Tibial nerve (tissue), 4 donors: ENCODE measurements around the gene PAX3.

Experiments
- CTCF ChIP-seq, 5 experiments: fragments of 200-600 bp in 3 of 5; fragments of 450-650 bp in 2 of 5; sonication (generic) in 3 of 5; IDR thresholded peaks; one replicate each; pipeline ENCODE4 v1.5.1; 2016 to 2019; ENCODE audit warnings: antibody characterized with exemption in 5 of 5, mild to moderate bottlenecking in 3 of 5, moderate library complexity in 2 of 5
- EP300 ChIP-seq, 2 donors: sonication (generic); formaldehyde crosslinking; IDR thresholded peaks; one replicate each; pipeline ENCODE4 v1.6.1; 2017; ENCODE audit warnings: antibody characterized with exemption in 2 of 2, mild to moderate bottlenecking in 1 of 2
- POLR2A ChIP-seq, 2 donors: fragments of 450-650 bp; IDR thresholded peaks; one replicate each; pipeline ENCODE4 v1.6.1; 2017; ENCODE audit warnings: antibody characterized with exemption in 2 of 2, mild to moderate bottlenecking in 2 of 2, moderate library complexity in 2 of 2

DNA sequence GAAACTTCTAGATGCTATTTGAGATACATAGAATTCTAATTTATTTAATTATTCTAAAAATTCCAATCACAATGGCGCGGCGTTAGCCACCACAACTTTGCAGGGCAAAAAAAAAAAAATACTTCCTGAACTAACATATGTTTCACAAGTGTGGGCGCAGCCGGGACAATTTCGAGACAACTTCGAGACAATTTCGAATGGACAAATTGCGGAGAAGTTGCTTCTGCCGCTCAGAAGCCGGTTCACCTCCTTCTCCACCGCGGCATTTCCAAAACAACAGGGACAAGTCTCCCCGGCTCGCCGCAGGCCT lies 842 bp downstream of the PAX3 start:
- TF ChIP-seq CTCF (IDR thresholded peaks at IDR 0.05) (no peak), POLR2A (IDR thresholded peaks at IDR 0.05) (no peak), EP300 (IDR thresholded peaks at IDR 0.05) (no peak)
